HCT116 (cell line): ENCODE data around the gene UTP11.

Source experiments
- CTCF ChIP-seq, 3 experiments: fragments of 200-600 bp in 1 of 3; sonication (generic) in 1 of 3; IDR thresholded peaks in 2 of 3; conservative IDR thresholded peaks in 1 of 3; 2 replicates each; pipeline ENCODE4 v1.5.1; 2012 to 2017; ENCODE audit warnings: low read depth in 2 of 3, low read length in 2 of 3, antibody characterized with exemption in 1 of 3, borderline replicate concordance in 1 of 3, control low read depth in 1 of 3, mild to moderate bottlenecking in 1 of 3, mixed read lengths in 1 of 3, mixed run types in 1 of 3, moderate library complexity in 1 of 3; ENCODE audit not compliant: insufficient read depth in 1 of 3
- ELF1 ChIP-seq: IDR thresholded peaks from 2 replicates; pipeline ENCODE4 v1.6.1; 2012; ENCODE audit warnings: low read depth, borderline replicate concordance
- EZH2phosphoT487 ChIP-seq: fragments of 200-600 bp; IDR thresholded peaks from 2 replicates; pipeline ENCODE4 v1.6.1; 2018; ENCODE audit warnings: antibody characterized with exemption, borderline replicate concordance
- JUND ChIP-seq: IDR thresholded peaks from 2 replicates; pipeline ENCODE4 v1.6.1; 2012
- POLR2AphosphoS5 ChIP-seq: IDR thresholded peaks from 2 replicates; pipeline ENCODE4 v1.6.1; 2011; ENCODE audit warnings: mild to moderate bottlenecking, low read depth, low read length, moderate library complexity
- REST ChIP-seq: IDR thresholded peaks from 2 replicates; pipeline ENCODE4 v1.6.1; 2012; ENCODE audit warnings: low read depth

- TF ChIP-seq ELF1 (no peak), CTCF (IDR thresholded peaks at IDR 0.05 in 2 of 3, conservative IDR thresholded peaks at IDR 0.05 in 1 of 3; ENCODE audit: borderline replicate concordance in 1 of 3, insufficient read depth in 1 of 3, low read depth in 2 of 3, low read length in 2 of 3) (no peak), EZH2phosphoT487 (no peak), POLR2AphosphoS5 (no peak), JUND (no peak), REST (no peak)
Observed at GRCh38 chr1:38055965-38056364, 43.4 kb downstream of the UTP11 start.
